EL (cell line): Measurements from ENCODE around the gene ZSCAN10.

Experiments
- DNase-seq: peaks from one replicate; pipeline ENCODE4 v3.0.0-alpha.2; 2016

The ZSCAN10 gene

GRCh38 chr16:3101841-3102470, 2.9 kb upstream of the ZSCAN10 start:
- no peak for DNase-seq

- DNase-seq, result peak; percentile 41
Measured at GRCh38 chr16:3101018-3101840, 2.1 kb upstream of the ZSCAN10 start.

GRCh38 chr16:3099732-3100499, 822 bp upstream of the ZSCAN10 start:
- DNase-seq, result peak; percentile 90

GRCh38 chr16:3099395-3099731, 269 bp upstream of the ZSCAN10 start:
- DNase-seq, result no peak

GRCh38 chr16:3097266-3097665, 1.8 kb downstream of the ZSCAN10 start:
- DNase-seq, result no peak

GRCh38 chr16:3096362-3096761, 2.7 kb downstream of the ZSCAN10 start:
- DNase-seq, result no peak

GRCh38 chr16:3095869-3096268, 3.2 kb downstream of the ZSCAN10 start:
- peak; percentile 24 for DNase-seq

GRCh38 chr16:3094289-3095027, 4.6 kb downstream of the ZSCAN10 start:
- peak; percentile 39 for DNase-seq

GRCh38 chr16:3092501-3092941, 6.6 kb downstream of the ZSCAN10 start:
- DNase-seq, result no peak

- DNase-seq, result no peak
Measured at GRCh38 chr16:3091551-3091950, 7.5 kb downstream of the ZSCAN10 start.

- no peak for DNase-seq
Measured at GRCh38 chr16:3089717-3090592, 9.1 kb downstream of the ZSCAN10 start.

GRCh38 chr16:3088925-3089716, 10.0 kb downstream of the ZSCAN10 start:
- no peak for DNase-seq

- no peak for DNase-seq
Measured at GRCh38 chr16:3088450-3088849, 10.6 kb downstream of the ZSCAN10 start.

- no peak for DNase-seq
Measured at GRCh38 chr16:3087243-3088235, 11.6 kb downstream of the ZSCAN10 start.

- no peak for DNase-seq
Measured at GRCh38 chr16:3086596-3087242, 12.4 kb downstream of the ZSCAN10 start.

- DNase-seq, result no peak
Measured at GRCh38 chr16:3085868-3086595, 13.1 kb downstream of the ZSCAN10 start.

- DNase-seq, result no peak
Measured at GRCh38 chr16:3084969-3085670, 14.0 kb downstream of the ZSCAN10 start.

- DNase-seq, result no peak
Measured at GRCh38 chr16:3084491-3084890, 14.6 kb downstream of the ZSCAN10 start.
